Right atrium auricular region (tissue), 2 donors: ENCODE measurements around the gene SLC12A2. TPM values are rescaled to one million over a fixed set of nuclear protein-coding genes. Genes with fewer than 3 reads are reported as not detected.
A peak's percentile ranks its signal among the peaks of the same experiment; 100 is the strongest.

Experiments
- DNase-seq: peaks from one replicate; pipeline ENCODE4 v3.0.0-alpha.2; 2019; ENCODE audit warnings: low spot score
- H3K27ac ChIP-seq, 2 donors: fragments of 200-600 bp; sonication (generic); 1 replicate in 1 of 2; 2 replicates in 1 of 2; pipeline ENCODE4 v1.5.1; 2016 to 2019
- H3K27me3 ChIP-seq, 2 donors: fragments of 200-600 bp; sonication (generic); one replicate each; pipeline versions ENCODE4 v1.5.1 to v1.6.0; 2017 to 2019
- H3K36me3 ChIP-seq: fragments of 200-600 bp; sonication (generic); one replicate; pipeline ENCODE4 v1.5.1; 2016
- H3K4me1 ChIP-seq, 2 donors: fragments of 200-600 bp; sonication (generic); one replicate each; pipeline versions ENCODE4 v1.5.1 to v1.6.0; 2017 to 2019
- H3K4me3 ChIP-seq, 2 donors: fragments of 200-600 bp; sonication (generic); 1 replicate in 1 of 2; 2 replicates in 1 of 2; pipeline ENCODE4 v1.5.1; 2017 to 2019; ENCODE audit warnings: mild to moderate bottlenecking in 1 of 2, moderate library complexity in 1 of 2
- H3K9me3 ChIP-seq, 2 donors: fragments of 200-600 bp; sonication (generic); one replicate each; pipeline ENCODE4 v1.5.1; 2019
- CTCF ChIP-seq, 2 donors: fragments of 200-600 bp; sonication (generic); IDR thresholded peaks; one replicate each; pipeline ENCODE4 v1.5.1; 2019; ENCODE audit warnings: antibody characterized with exemption in 2 of 2
- total RNA-seq, 2 donors: library from RNA; depleted of rRNA; stranded (reverse); fragments of >200 nt; gene quantifications; one replicate each; pipeline ENCODE4 v1.1.0, GENCODE V29; 2016

Gene SLC12A2
- total RNA-seq, 2 donors from 2014 or later, result 9.1 to 17.1 TPM

GRCh38 chr5:128052780-128053179 lies 30.8 kb upstream of the SLC12A2 start:
- Histone ChIP-seq H3K27me3 (no peaks in the 10 kb centered on the region), H3K36me3 (no peaks in the 10 kb centered on the region), H3K4me1 (peaks cover 0 to 8% of the 10 kb centered on the region in 2 donors), H3K4me3 (no peak overlapping the region), H3K9me3 (peaks cover 0 to 3% of the 10 kb centered on the region in 2 donors), H3K27ac (no peak overlapping the region)
- no peak for DNase-seq
- TF ChIP-seq CTCF (IDR thresholded peaks at IDR 0.05), result no peak

- H3K27ac ChIP-seq, result peak overlapping the region in 1 of 2 donors; percentile 45
These were observed 30.1 kb upstream of the SLC12A2 start for GRCh38 chr5:128053291-128053954.

GRCh38 chr5:128060644-128061385 lies 22.8 kb upstream of the SLC12A2 start:
- H3K4me1 ChIP-seq, result no peaks in the 10 kb centered on the region
- peaks cover 5% of the 10 kb centered on the region for H3K36me3 ChIP-seq
- no peaks in the 10 kb centered on the region for H3K27me3 ChIP-seq
- TF ChIP-seq CTCF (IDR thresholded peaks at IDR 0.05), result no peak
- H3K4me3 ChIP-seq, result no peak overlapping the region
- no peaks in the 10 kb centered on the region for H3K9me3 ChIP-seq
- no peak for DNase-seq
- no peak overlapping the region for H3K27ac ChIP-seq

More at GRCh38 chr5:128053291-128053954, 30.1 kb upstream of the SLC12A2 start:
- no peaks in the 10 kb centered on the region for H3K27me3 ChIP-seq
- TF ChIP-seq CTCF (IDR thresholded peaks at IDR 0.05), result no peak
- no peak overlapping the region for H3K4me3 ChIP-seq
- no peak for DNase-seq
- peaks cover 0 to 2% of the 10 kb centered on the region in 2 donors for H3K9me3 ChIP-seq
- peaks cover 5% of the 10 kb centered on the region for H3K36me3 ChIP-seq
- H3K4me1 ChIP-seq, result peaks cover 0 to 8% of the 10 kb centered on the region in 2 donors

GRCh38 chr5:128062172-128062746 lies 21.3 kb upstream of the SLC12A2 start:
- DNase-seq, result no peak
- no peaks in the 10 kb centered on the region for H3K9me3 ChIP-seq
- no peaks in the 10 kb centered on the region for H3K27me3 ChIP-seq
- peaks cover 5% of the 10 kb centered on the region for H3K36me3 ChIP-seq
- no peak for TF ChIP-seq CTCF (IDR thresholded peaks at IDR 0.05)
- H3K4me3 ChIP-seq, result no peak overlapping the region
- no peaks in the 10 kb centered on the region for H3K4me1 ChIP-seq
- no peak overlapping the region for H3K27ac ChIP-seq

GRCh38 chr5:128074171-128074570 lies 9.4 kb upstream of the SLC12A2 start:
- Histone ChIP-seq H3K4me3 (no peak overlapping the region), H3K4me1 (peaks cover 0 to 8% of the 10 kb centered on the region in 2 donors), H3K27me3 (no peaks in the 10 kb centered on the region), H3K9me3 (no peaks in the 10 kb centered on the region), H3K27ac (no peak overlapping the region), H3K36me3 (no peaks in the 10 kb centered on the region)
- TF ChIP-seq CTCF (IDR thresholded peaks at IDR 0.05), result no peak
- DNase-seq, result no peak
